ENCODE measurements around the gene TPST1.
"Not testable (repeated sequence)": the region's sequence is repeated elsewhere in the genome, so short reads cannot be mapped to it uniquely, and the experiment has no call there.

TPST1 gene

GRCh38 chr7:66204822-66205740 lies at the start of gene TPST1:
Gene TPST1, plus strand, starts transcription at chr7:66205334. Its CDS starts 35,092 bp downstream, at chr7:66240426.
- peak; percentile 87 for DNase-seq

GRCh38 chr7:66156035-66156434 lies 49.1 kb upstream of the TPST1 start:
- not testable (repeated sequence) for DNase-seq

GRCh38 chr7:66157060-66157459 lies 48.1 kb upstream of the TPST1 start:
- DNase-seq = no peak

GRCh38 chr7:66162622-66163021 lies 42.5 kb upstream of the TPST1 start:
- DNase-seq = no peak

GRCh38 chr7:66163186-66163610 lies 41.9 kb upstream of the TPST1 start:
- no peak for DNase-seq

- DNase-seq = no peak
These were observed 40.8 kb upstream of the TPST1 start for GRCh38 chr7:66164356-66164755.

- no peak for DNase-seq
These were observed 37.3 kb upstream of the TPST1 start for GRCh38 chr7:66167773-66168387.

- no peak for DNase-seq
These were observed 35.5 kb upstream of the TPST1 start for GRCh38 chr7:66169616-66170015.

GRCh38 chr7:66170309-66171231 lies 34.6 kb upstream of the TPST1 start:
- DNase-seq = no peak

GRCh38 chr7:66172536-66173401 lies 32.4 kb upstream of the TPST1 start:
- DNase-seq = not testable (repeated sequence)

- no peak for DNase-seq
These were observed 31.3 kb upstream of the TPST1 start for GRCh38 chr7:66173856-66174255.

GRCh38 chr7:66175006-66175405 lies 30.1 kb upstream of the TPST1 start:
- DNase-seq = not testable (repeated sequence)

GRCh38 chr7:66176914-66177313 lies 28.2 kb upstream of the TPST1 start:
- DNase-seq = no peak

- no peak for DNase-seq
These were observed 26.9 kb upstream of the TPST1 start for GRCh38 chr7:66178258-66178657.

- DNase-seq = no peak
These were observed 23.8 kb upstream of the TPST1 start for GRCh38 chr7:66181329-66181728.

- DNase-seq = no peak
These were observed 23.3 kb upstream of the TPST1 start for GRCh38 chr7:66181845-66182244.

- DNase-seq = no peak
These were observed 22.2 kb upstream of the TPST1 start for GRCh38 chr7:66182920-66183319.

GRCh38 chr7:66183700-66184099 lies 21.4 kb upstream of the TPST1 start:
- DNase-seq = no peak

- DNase-seq = no peak
These were observed 19.4 kb upstream of the TPST1 start for GRCh38 chr7:66185680-66186187.

- DNase-seq = no peak
These were observed 18.1 kb upstream of the TPST1 start for GRCh38 chr7:66186991-66187390.

GRCh38 chr7:66187905-66188304 lies 17.2 kb upstream of the TPST1 start:
- DNase-seq = no peak

- DNase-seq = no peak
These were observed 16.5 kb upstream of the TPST1 start for GRCh38 chr7:66188645-66189044.

All from CD4-positive, alpha-beta T cell treated with Interleukin-17A for 1 hour (primary cell).